DMS153 (cell line): ENCODE data around the gene TREM1.
A peak's percentile ranks its signal among the peaks of the same experiment; 100 is the strongest.
"Not testable (repeated sequence)": the region's sequence is repeated elsewhere in the genome, so short reads cannot be mapped to it uniquely, and the experiment has no call there.

Experiments used
- DNase-seq: peaks from one replicate; lab custom pipeline; 2025; lab: John Stamatoyannopoulos, UW

Gene TREM1

DNA sequence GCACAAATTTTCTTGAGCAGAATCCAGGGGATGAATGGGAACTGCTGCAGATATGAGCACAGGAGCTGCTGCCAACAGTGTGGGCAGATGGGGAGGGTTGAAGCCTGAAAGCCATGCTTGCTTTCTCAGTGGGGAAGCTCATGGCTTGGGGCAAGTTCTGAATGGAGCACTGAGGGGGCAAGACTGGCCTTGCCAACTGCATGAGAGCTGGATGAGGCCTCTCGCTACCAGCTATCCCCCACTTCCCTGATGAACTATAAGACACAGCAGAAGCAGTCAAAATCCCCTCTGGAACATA lies 28.3 kb downstream of the TREM1 start:
- DNase-seq = no peak

GRCh38 chr6:41257369-41258195 lies 28.9 kb downstream of the TREM1 start:
- DNase-seq = peak; percentile 78

DNA sequence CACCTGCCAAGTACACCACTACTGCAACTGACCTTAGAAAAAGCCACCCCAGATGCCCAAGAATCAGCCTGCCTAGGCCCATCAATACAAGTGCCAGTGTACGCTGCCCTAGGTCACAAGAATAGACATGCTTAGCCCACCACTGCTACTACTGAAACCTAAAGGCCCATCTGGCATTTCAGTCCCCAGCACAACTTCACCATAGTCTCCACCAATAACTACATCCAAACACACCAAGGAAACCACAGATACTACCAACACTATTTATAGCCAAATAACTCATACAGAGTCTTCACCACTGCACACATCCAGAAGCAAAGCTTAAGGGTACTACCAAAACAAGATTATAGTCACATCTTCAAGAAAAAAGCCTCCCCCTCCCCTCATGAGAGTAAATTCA lies 30.1 kb downstream of the TREM1 start:
- DNase-seq = no peak

- DNase-seq = no peak
Measured at GRCh38 chr6:41255638-41256246, 30.7 kb downstream of the TREM1 start.

DNA sequence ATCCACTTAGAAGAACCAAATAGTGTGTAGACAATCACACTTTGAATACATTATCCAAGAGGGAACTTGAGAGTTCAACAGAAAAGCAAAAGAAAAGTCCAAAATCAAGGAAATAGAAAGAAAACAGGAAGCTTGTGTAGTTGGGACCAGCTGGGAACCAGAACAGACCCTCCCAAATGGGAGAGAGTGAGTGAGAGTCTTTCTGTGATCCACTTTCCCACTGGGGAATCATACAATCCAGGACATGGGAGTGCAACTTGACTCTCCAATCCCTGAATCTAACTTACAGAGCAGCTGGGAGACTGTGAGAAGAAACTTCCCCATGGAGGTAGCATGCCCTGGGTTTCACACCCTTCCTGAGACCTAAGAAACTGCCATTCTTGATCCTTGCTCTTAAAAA lies 31.4 kb downstream of the TREM1 start:
- no peak for DNase-seq

DNA sequence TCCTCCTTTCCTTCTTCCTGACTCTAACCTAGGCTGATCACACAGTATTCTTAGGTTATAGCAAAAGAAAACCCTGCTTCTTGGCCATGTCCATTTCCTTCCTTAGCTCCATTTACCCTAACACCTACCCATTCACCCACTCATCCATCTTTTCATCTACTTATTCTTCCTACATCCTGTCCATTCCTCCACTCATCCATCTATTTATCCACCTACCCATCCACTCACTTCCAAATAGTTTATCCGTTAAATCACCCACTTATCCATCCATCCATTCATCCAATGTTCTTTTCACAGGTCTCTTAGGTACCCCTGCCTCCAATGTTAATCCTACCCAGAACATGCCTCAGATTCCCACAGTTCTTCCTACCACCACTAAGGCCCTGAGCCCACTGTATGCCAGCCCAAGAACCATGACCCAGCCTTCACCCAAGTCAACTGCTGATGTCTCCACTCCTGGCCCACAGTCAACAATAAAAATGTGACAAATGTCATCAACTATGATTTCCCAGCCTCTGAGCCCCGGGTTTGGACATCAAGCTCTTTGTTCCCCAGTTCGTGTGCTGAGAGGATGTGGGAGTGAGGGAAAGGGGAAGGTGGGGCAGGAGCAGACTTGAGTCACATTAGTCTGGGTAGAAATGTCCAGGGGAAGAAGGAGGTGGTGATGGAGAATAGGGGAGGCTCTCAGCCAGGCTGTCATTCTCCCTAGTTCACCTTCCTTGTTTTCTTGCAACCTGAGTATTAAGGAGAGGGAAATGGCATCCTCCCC lies 33.9 kb downstream of the TREM1 start:
- DNase-seq = no peak

DNA sequence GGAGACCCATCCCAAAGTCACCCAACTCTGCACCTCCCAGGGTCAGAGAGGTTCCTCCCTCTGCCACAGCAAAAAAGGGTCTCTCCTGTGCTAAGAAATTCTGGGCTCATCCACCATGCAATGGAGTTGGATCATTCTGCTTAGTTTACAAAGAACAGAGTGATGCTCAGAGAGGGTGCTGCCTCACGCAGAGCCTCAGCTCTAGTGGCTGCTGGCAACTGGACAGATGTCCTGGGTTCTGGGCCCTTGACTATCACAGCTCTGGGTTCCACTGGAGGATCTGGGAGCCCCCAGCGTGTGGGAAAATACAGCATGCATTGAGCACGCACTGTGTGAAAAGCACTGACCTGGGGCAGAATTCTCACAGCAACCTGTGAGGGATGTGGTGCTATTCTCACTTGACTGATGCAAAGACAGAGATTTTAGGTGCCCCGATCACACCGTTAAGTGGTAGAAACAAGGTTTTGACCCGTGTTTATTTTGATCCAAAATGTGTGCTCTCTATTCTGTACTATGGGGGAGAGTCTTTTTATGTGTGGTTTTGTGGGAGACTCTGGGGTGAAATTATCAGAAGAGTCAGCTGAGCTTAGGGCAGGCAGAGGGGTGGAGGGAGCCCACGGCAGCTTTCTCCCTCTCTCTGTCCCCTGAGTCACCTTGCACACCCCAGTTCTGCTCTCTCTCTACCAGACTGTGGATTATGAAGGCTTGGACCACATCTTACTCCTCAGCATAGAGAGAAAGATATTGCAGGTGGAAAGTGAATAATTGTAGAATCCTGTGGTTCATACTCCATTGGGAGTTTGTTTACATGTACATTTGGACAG lies 38.4 kb downstream of the TREM1 start:
- DNase-seq = no peak

DNA sequence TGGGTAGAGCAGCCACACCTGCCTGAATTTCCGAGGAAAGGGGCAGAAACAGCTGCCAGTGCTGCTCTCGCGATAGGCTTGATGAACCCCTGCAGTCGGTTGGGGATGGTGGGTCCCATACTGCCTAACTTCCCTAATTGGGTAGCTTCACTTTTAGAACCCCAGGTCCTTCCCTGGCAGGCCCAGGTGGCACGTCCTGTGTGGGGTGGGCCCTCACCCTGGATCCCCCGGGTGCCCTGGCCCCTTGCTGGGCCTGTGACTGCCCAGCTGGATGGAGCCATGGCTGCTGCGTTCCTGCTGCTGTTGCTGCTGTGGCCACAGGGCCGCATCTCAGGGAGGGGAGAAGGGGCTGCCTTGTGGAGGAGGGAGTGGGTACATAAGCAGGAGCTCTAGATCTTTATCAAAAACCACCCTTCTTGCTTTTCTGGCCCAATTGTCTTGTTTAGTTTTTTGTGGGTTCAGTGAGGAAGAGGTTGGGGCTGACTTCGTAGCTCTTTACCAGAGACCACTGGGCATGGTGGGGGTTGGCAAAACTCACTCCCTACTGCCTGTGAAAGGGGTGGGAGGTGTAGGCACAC lies 39.1 kb downstream of the TREM1 start:
- DNase-seq = no peak

- not testable (repeated sequence) for DNase-seq
Measured at GRCh38 chr6:41246529-41246928, 40.0 kb downstream of the TREM1 start.

DNA sequence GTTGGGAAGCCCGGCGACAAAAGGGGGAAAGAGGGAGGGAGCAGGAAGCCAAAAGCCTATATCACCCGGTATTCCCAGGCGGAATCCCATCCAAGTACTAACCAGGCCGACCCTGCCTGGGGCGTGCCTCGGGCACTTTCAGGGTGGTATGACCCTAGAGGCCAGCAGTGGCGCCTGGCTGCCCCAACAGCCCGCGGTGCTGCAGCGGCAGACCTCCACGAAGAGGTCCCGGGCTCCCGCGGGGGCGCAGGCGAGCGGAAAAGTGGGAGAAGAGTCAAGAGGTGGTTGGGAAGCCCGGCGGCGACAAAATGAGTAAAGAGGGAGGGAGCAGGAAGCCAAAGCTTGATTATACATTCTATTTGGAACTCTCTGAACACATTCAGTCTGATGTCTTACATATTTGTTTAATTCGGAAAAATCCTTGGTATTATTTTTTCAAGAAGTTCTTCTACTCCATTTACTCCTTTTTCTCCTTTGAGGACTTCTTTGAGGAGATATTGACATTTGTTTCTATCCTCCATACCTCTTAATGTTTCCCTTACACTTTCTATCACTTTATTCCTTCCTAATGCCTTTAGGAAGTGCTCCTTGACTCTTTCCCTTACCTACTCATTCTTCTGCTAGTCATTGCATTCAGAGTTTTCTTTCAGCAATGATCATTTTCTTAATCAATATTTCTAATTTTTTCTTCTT lies 46.9 kb downstream of the TREM1 start:
- no peak for DNase-seq

GRCh38 chr6:41237128-41237527 lies 49.4 kb downstream of the TREM1 start:
- DNase-seq = no peak

DNA sequence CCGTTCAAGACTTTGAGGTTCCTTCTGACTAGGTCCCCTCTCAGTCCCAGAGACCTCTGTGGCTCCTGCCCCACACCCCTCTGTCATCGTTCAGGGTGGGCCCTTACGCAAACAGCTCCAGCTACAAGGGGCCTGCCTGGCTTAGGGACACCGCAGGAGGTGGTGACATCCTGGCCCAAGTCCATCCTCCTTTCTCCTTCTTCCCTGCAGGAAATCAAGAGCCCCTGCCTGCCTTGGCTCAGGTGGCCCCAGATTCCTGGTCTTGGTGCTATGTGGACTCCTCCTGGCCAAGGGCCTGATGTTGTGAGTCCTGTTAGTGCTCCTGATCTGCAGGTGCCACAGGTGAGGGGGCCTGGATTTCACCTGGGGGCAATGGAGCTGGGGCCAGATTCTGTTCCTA lies 50.2 kb downstream of the TREM1 start:
- no peak for DNase-seq

- no peak for DNase-seq
Measured at GRCh38 chr6:41232667-41233066, 53.8 kb downstream of the TREM1 start.

GRCh38 chr6:41231246-41231645 lies 55.2 kb downstream of the TREM1 start:
- DNase-seq = no peak

GRCh38 chr6:41229721-41230120 lies 56.8 kb downstream of the TREM1 start:
- no peak for DNase-seq

DNA sequence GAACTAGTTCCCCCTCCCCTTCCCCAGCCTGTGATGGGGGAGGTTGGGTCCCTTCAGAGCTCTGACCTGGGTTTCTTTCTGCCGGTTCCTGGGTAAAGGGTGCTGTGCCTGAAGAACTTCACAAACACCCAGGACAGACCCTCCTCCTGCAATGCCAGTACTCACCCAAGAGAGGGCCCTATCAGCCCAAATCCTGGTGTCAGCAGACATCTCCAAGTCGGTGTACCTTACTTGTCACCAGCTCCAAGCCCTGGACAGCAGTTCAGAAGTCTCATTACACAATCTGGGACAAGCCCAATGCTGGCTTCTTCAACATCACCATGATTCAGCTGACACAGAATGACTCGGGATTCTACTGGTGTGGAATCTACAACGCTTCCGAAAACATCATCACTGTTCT lies 57.9 kb downstream of the TREM1 start:
- DNase-seq = no peak

GRCh38 chr6:41228096-41228495 lies 58.4 kb downstream of the TREM1 start, which contains the start of gene TREML4:
Gene TREML4, plus strand, starts transcription at chr6:41228349. Its CDS starts 79 bp downstream, at chr6:41228428.
- DNase-seq = no peak

- DNase-seq = peak; percentile 18
Measured at GRCh38 chr6:41226752-41227151, 59.7 kb downstream of the TREM1 start.

DNA sequence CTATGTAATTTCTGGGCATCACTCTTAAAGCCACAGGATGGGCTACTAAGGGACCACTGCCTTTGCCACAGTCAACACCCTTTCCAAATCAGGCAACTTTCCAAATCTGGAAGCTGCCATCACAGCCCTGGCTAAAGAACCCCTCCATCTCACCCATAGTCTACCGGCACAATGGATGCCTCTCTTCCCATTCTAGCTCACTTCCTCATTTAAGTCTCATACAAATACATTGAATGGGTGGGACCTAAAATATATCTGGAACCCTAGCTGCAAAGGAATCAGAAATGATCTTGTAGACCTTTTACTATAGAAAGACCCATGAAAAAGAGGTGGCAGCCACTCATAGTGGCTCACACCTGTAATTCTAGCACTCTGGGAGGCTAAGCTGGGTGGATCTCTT lies 61.7 kb downstream of the TREM1 start:
- no peak for DNase-seq
